GM21423 (cell line): ENCODE data around the gene C1orf198.

Experiments used
- ATAC-seq: cut with Tn5 transposase; IDR thresholded peaks from one replicate; pipeline ENCODE4 v1.9.1; 2021; ENCODE audit warnings: mild to moderate bottlenecking, moderate library complexity; ENCODE audit not compliant: unreplicated experiment

C1orf198 gene

DNA sequence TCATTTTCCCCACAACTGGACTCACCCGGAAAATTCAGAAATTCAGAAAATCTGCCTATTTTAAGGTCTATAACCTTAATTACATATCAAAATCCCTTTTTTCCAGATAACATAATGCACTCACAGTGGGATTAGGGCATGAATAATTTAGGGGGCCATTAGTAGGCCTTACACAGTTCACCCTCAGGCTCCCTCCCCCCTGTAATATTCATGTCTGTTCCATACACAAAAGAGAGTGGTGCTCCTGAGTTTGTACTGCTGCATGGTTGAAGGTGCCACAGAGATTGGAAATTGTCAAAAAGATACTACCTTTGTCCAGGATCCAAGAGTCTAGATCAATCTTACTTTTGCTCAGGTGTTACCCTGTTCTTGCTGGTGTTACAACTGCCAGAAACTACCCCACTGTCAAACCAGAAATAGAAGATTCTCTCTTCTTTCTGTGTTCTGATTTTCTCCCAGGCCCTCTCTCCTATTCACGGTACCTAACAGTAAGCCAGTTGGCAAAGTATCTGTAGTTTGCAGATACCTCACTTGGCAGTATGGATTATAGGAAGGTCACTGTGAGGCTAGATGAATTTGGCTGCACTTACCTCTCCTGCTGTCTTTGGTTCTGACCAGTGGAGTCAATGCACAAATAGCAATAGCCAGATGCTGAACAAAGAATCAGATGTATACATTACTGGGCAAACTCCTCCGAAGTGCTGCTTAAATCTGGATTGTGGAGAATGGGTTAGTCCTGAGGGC is 53.2 kb downstream of the C1orf198 start:
- no peak for ATAC-seq

DNA sequence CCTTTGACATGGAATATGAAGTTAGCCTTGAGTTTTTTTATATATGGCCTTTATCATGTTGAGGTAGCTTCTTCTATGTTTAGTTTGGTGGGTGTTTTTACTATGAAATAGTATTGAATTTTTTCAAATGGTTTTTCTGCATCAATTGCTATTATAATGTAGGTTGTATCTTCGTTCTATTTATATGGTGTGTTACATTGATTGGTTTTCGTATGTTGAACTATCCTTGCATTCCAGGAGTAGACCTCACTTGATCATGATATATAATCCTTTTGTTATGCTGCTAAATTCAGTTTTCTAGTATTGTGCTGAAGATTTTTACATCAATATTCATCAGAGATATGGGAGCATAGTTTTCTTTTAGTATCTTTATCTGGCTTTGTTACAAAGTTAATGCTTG is 55.8 kb downstream of the C1orf198 start:
- no peak for ATAC-seq

DNA sequence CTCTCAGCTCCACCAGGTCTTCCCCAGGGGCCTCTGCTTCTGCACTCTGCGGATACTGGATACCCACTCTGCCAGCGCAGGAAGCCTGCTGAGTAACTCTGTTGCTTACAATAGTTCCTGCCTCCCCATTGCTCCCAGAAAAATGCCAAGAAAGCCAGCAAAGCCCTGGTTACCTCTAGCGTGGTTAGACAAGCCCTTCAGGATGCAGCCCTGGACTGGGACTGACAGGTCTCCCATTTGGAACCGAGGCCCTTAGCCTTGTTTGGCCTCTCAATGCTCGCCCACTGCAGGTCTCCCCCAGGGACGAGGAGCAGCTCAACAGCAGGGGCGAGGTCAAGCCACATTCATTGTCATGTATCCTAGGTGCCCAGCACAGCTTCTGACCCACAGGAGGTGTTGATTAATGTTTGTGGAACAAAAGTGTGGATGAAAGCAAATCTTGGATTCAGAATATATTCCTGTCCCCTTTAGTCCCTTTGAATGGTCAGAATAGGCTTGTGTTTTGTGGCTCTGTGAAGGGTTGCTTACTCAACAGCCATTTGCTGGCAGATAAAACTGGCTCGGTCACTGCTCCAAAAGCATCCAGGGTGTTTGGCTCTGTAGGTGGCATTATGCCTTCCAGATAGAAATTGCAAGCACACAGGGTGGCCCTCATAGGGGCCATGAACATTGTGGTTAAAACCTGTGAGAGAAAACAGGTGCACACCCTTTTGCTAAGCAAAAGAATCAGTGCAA is 58.9 kb downstream of the C1orf198 start:
- ATAC-seq: no peak

DNA sequence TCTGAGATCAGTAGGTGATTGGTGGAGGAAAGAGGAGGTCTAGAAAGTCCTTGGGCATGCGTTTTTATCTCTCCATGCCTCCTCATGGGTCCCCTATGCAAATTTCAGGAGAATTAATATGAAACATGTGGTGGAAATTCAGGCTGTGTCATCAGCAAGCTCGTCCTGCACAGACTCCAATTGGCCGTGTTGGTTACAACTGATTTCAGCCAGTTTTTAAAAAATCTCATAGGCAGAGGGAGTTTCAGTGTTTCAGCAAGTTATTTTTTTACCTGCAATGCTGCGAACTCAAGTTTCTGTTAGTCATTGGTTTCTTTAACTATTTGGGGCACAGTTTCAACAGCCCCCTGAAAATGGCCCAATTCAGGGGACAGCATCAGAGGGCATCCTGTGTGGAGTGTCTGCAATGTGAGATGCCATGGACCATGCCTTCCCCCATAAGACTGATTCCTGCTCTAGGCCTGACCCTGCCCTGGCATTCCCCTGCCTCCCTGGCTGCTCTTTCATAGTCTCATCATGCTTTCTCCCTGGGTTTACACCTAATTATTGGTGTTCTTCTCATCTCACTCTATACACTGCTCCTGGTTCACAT is 59.9 kb downstream of the C1orf198 start:
- ATAC-seq: no peak

DNA sequence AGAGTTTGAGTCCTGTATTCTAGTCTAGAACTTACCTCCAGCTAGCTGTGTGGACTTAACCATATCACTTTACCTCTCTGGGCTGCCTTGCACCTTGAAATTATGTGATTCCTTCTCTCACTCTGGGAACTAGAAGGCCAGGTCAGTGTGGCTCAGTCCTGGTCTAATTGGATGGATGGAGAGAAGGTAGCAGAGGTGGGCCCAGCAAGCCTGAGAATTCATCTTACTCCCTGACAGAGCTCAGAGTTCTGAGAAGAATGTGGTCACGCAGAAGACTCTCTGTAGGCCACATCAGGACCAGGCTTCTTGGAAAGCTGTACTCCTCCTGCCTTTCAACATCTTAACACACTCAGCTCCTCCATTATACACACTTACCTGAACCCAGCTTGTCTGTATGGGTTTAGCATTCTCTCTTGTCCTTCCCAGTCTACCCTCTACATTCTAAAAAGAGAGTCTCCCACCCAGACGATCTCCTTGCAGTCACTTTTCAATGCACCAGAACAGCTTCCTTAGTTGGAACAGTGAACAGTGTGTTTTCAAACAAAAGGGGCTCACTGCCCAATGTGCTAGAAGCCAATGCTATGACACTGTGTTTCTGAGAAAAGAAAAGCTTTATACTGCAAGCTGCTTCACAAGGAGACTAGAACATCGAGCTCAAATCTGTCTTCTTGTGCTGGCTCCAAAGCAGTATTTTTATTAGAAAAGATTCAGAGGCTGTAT is 60.6 kb downstream of the C1orf198 start:
- ATAC-seq: no peak

DNA sequence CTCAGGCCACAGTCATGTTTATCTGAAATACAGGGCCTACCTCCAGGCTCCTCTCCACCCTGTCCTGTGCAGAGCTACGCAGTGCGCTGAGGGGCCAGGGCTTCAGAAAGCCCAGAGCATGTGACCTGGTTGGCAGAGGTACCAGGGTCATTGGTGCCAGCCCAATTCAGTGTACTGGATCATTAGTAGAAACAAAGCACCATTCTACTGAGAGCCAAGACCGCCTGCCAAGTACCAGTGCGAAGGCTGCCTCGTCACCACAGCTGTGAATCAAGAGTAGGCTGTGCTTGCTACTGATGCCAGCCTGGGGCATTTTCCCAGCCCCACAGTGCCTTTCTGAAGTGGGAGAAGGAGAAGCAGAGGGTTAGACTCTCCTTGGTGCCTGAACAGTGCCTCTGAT is 61.3 kb downstream of the C1orf198 start:
- ATAC-seq: no peak

DNA sequence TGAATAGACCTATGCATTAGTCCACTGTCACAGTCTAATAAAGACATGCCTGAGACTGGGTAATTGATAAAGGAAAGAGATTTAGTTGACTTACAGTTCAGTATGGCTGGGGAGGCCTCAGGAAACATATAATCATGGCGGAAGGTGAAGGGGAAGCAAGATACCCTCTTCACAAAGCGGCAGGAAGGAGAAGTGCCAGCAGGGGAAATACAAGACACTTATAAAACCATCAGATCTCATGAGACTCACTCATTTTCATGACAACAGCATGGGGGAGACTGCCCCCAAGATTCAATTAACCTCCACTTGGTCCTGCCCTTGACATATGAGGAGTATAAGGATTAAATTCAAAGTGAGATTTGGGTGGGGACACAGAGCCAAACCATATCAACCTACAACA is 61.8 kb downstream of the C1orf198 start:
- no peak for ATAC-seq

DNA sequence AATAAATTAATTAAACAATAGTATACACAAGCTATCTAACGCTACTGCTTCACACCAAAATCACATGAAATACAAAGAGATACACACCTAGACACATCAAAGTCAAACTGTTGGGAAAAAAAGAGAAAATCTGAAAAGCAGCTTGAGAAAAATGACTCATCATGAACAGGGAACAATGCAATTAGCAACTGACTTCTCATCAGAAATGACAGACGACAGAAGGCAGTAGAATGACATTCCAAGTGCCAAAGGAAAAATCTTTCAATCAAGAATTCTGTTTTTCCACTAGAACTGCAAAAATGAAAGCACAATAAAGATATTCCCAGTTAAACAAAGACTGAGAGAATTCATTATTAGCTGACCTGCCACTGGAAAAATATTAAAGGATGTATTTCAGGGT is 63.9 kb downstream of the C1orf198 start:
- ATAC-seq: no peak

DNA sequence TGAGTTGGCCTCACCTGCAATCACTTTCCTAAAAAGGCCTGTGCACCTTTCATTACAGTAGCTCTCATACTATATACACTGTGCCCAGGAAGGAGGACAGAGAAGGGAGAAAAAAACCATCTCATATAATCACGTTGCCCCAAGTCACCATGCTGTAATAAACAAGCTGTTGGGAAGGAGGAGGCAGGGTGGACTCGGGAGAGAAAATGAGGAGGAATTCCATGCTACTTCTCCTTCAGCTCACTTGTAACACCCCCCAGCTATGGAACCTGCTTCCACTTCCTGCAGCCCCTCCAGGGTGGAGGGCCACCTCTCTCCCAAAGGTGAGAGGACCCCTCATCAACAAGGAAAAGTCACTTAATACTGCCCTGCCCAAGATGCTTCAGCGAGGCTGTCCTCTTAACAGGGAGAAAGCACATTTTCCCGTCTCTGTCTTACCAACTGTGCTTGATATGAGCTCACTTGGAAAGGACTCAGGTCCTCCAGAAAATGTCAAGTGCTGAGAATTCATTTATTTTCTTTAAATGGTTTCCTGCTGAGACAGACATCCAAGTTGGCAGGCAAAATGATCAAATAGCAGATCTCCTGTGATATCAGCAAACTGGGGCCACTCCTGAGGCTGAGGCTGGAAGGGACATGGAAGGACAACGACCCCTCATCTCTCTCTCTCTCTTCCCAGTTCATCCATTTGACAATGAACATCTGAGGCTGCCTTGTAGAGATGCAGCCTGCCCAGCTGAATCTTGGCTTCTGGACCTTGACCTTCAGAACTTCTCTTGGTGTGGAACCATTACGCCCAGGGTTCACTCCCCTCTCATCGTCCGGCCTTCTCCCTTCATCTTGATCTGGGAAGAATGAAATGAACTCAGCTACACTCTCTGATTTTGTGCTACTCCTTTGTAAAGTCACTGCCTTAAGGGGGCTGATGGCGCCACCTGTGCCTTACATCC is 67.2 kb downstream of the C1orf198 start:
- no peak for ATAC-seq

DNA sequence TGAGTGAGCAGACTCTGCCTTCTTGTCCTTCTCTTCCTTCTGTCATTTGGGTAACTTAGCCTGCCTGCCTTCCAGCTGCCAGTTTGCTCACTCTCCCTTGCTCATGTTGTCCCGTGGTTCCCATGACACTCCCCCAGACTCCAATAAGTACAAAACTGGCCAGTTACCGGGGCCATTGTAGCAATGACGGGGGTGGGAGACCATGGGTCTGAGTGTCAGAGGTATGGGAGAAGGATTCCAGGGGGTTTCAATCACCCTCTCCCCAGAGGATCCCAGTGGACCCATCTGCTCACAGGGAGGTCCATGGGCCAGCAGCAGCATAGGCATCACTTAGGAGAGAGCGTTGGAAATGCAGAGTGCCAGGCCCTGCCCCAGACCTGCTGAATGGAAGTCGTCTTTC is 69.8 kb downstream of the C1orf198 start:
- ATAC-seq: no peak

DNA sequence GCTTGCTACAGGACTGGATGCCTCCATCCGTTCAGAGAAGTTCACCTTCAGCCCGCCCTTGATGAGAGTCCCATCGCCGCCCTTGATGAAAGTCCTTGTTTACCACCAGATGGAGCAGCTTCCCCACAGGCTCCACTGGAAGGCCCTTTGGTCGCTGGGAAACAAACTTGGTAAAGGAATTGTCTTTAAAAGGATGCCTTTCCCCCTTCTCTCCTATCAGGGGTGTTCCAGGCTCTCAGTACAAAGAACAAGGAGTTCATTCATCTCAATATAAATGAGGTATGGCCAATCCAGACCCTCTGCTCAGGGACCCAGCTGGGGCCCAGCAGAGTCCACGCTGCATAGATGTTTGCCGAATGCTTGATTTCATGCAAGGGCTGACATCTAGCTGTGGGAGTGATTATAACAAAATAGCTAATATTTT is 70.4 kb downstream of the C1orf198 start:
- ATAC-seq: no peak

DNA sequence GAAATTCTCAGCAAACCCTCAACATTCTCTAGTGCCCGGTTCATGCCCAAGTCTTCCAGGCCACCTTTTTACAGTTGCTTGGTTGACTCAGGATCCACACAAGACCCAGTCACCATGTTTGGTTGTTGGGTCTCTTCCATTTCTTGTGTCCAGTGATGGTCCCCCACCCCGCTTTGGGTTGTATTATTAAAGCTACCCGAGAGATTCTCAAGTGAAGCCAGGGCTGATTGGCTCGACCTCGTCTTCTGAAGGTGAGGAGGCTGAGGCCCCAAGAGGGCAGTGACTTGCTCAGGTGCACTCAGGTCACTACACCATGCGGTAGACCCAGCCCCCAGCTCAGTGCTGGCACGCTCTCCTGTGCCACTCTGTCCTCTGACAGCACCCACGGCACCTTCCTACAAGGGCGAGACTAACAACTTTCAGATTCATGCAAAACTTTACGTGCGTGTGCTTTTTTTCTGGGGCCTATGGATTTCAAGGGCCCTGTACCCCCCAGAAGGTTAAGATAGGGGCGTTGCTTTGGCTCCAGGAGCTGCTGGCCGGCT is 70.9 kb downstream of the C1orf198 start:
- no peak for ATAC-seq

DNA sequence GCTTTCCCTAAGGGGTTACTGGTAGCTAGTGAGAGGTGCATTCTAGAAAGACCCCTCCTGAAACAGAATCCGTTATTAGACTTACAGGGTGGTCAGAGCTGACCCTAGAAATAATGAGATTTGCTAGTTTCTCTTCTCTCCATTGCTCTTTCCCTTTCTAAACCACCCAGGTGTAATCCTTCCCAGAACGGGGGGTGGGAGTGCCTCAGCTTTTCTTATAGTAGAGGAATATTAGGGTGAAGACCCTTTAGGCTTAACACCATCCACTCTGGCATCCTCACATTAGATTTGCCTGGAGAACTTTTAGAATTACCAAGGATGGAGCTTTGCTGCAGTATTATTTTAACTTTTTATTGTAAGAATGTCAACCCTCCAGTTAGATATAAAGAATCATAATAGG is 71.7 kb downstream of the C1orf198 start:
- no peak for ATAC-seq

DNA sequence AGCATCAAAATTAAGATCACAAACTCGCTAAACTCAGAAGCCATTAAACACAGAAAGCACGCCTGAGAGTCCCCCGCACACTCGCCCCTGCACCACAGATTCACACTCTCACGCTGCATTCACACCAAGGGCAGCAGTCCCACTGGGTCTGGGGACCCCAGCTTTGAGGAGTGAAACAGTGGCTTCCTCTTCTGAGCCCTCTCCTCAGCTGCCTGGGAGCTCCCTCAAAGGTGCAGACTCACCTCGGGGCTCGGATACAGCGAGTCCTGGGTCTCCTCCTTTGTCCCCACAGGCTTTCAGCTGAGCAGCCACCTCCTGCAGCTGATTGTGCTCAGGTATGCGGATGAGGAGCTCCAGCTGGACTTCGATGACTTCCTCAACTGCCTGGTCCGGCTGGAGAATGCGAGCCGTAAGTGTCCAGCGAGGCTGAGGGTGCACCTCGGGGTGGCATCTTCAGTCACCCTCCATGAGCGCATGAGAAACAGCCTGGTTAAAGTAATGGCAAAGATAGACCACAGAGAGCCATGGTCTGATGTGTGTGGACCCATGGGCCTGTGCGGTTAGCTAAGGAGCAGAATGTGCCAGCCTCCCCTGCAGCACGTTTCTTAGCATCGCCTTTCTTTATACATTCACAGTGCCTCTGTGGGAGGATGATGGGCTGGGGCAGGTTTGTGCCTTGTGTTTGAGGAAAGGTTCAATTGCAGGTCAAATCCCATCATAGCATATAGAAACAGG is 73.3 kb downstream of the C1orf198 start:
- ATAC-seq: no peak

DNA sequence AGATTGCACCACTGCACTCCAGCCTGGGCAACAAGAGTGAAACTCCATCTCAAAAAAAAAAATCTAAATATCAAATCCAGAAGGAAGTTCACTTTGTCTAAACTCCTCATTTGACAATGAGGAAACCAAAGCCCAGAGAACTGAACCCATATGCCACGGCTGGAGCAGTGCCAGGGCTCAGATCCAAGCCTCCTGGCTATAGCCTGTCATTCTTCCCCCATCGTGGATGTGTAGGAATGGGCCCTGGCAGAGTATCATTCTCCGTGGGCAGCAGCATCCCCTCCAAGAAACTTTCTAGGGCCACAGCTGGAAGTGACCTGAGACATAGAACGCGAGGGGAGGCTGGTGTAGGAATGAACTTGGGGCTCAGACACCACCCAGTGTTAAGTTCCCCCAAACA is 73.9 kb downstream of the C1orf198 start:
- ATAC-seq: no peak

DNA sequence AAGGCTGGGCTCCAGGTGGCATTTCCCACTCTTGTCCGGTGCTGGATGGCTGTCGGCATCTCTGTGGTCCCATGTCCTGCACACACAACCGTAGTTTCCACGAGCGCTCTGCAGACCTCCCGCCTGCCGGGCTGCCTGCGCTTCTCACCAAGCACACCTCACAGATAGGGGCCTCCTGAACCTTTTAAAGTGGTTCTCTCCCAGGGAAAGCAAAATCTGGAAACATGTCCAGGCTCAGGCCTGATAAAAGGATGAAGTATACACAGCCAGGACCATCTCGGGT is 74.9 kb downstream of the C1orf198 start:
- ATAC-seq: no peak

DNA sequence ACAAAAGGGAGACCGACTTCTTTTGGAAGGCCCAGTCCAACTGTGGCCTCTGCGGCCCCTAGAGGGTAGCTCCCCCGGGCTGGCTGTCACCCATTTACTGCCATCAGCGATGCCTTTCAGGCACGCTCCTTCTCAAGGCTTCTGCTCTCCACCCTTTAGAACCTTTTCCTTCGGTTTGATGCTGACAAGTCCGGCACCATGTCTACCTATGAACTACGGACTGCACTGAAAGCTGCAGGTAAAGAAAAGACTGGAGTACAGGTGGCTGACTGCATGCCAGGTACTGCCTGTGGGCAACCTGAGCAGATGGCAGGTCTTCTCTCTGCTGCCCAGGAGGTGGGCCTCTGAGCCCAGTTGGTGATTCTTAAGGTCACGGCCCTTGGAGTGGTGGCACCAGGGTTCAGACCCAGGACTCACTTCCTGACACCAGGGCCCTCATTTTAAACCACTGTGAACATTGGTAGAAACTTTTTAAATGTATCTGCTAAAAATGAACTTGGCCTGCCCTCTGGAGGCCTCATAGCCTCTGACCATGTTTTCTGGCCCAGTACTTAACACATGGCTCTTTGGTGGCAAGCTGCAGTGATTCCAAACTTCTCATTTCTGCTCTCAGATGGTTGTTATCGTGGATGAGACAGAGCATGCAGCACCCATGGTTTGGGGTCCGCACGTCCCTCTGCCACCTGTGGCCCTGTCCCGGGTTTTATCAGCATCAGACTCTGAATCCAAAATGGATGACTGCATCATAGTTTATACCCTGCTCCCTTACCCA is 75.4 kb downstream of the C1orf198 start:
- no peak for ATAC-seq

DNA sequence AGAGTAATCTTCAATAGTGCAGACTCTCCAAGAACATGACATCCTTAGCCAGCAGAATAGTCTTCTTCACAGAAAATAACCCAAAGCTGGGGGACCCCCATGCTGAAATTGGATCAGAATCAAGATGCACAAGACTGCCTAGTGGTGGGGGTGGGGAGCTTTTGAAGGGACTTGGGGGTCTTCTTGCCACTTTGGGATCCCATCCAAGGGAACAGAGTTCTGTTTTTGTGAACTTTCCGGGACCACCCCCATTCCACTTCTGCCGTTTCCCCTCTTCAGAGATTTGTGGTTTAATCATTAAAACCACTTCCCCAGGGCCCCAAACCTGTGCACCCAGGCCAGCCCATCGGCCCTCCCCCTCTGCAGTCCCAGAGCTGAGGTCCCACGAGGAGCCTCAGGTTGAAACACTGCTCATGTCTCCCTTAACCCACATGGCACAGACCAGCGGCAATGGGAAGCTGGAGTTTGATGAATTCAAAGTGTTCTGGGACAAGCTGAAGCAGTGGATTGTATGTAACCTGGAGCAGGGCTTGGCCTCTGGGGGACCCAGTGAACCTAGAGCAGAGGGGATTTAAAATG is 76.2 kb downstream of the C1orf198 start:
- ATAC-seq: no peak

DNA sequence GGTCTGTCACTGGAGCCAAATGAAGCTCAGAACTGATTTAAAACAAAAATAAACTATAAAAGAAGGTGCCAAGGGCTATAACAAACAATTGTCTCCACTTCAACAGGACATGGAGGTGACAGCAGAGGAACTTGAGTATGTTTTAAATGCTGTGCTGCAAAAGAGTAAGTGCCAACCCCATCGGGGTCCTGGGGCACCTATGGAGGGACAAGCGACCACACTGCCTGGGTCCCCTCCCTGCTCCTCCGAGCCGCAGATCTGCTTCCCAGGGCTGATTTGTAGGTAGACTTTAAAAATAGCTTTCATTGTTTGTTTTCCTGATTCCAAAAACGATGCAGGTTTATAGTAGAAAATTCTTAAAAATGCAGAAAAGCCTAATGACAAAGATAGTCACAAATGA is 78.3 kb downstream of the C1orf198 start:
- no peak for ATAC-seq
